Measurements from ENCODE around the gene CSNK1A1. TPM values are rescaled to one million over a fixed set of nuclear protein-coding genes. Genes with fewer than 3 reads are reported as not detected.

CSNK1A1 gene
- total RNA-seq, 1 experiment from 2014 or later: 263 TPM

- Histone ChIP-seq H3K27me3 (ENCODE audit: insufficient read depth, low read length) (no peaks in the 10 kb centered on the region), H2AFZ (ENCODE audit: low read depth, low read length, poor library complexity, severe bottlenecking) (no peak overlapping the region), H3K9me3 (ENCODE audit: control insufficient read depth in 1 of 2, insufficient read depth in 1 of 2, low read depth in 1 of 2, low read length in 2 of 2) (no peaks in the 10 kb centered on the region), H3K4me1 (ENCODE audit: control insufficient read depth in 1 of 2, insufficient read depth in 2 of 2, low read length in 2 of 2) (peaks cover 3 to 26% of the 10 kb centered on the region in 2 experiments), H3K9ac (ENCODE audit: low read length) (no peak overlapping the region), H3K27ac (ENCODE audit: low read depth, low read length) (no peak overlapping the region), H3K9me2 (ENCODE audit: insufficient read depth) (no peaks in the 10 kb centered on the region), H4K20me1 (ENCODE audit: insufficient read depth) (no peaks in the 10 kb centered on the region), H3K36me3 (ENCODE audit: control insufficient read depth in 1 of 2, insufficient read depth in 2 of 2, low read length in 2 of 2) (no peaks in the 10 kb centered on the region), H3K4me2 (ENCODE audit: low read length) (no peak overlapping the region), H3K79me2 (ENCODE audit: insufficient read depth, low read length) (no peaks in the 10 kb centered on the region), H3K4me3 (replicated peaks in 1 of 2; ENCODE audit: low read depth in 1 of 2, low read length in 2 of 2) (no peak overlapping the region)
- TF ChIP-seq ZBTB33 (IDR thresholded peaks at IDR 0.05; ENCODE audit: extremely low read depth, insufficient replicate concordance, low read length) (no peak), YY1 (IDR thresholded peaks at IDR 0.05; ENCODE audit: extremely low read depth, insufficient replicate concordance, low read depth, low read length) (no peak), TCF7L2 (IDR thresholded peaks at IDR 0.05; ENCODE audit: borderline replicate concordance, extremely low read depth, insufficient read depth, insufficient read length) (no peak), FOSL1 (IDR thresholded peaks at IDR 0.05; ENCODE audit: low read depth) (no peak), EZH2 (IDR thresholded peaks at IDR 0.05) (no peak), CEBPB (IDR thresholded peaks at IDR 0.05; ENCODE audit: low read depth) (no peak), ZFX (IDR thresholded peaks at IDR 0.05) (no peak), POLR2A (IDR thresholded peaks at IDR 0.05; ENCODE audit: borderline replicate concordance, extremely low read depth, insufficient read depth, insufficient read length) (no peak), ELF1 (IDR thresholded peaks at IDR 0.05; ENCODE audit: borderline replicate concordance, low read depth) (no peak)
- CTCF ChIA-PET: no interaction called here
- intact Hi-C loops (cut with micrococcal nuclease): no loop called here
- BruUV-seq (replicated peaks): no TSS peak
- POLR2A ChIA-PET: no interaction called here
- ATAC-seq (no peak), DNase-seq (ENCODE audit: low read depth, low spot score) (no peak)
- RAD21 ChIA-PET (ENCODE audit: low non-redundant PET in 1 of 2, low total read pairs in 2 of 2, uncharacterized antibody in 2 of 2, unreplicated experiment in 2 of 2): no interaction called here
Measured at GRCh38 chr5:149478761-149479160, 72.5 kb downstream of the CSNK1A1 start.

- TF ChIP-seq SRF (IDR thresholded peaks at IDR 0.05; ENCODE audit: low read depth) (no peak), FOSL1 (IDR thresholded peaks at IDR 0.05; ENCODE audit: low read depth) (no peak), EZH2 (IDR thresholded peaks at IDR 0.05) (no peak), TCF7L2 (IDR thresholded peaks at IDR 0.05; ENCODE audit: borderline replicate concordance, extremely low read depth, insufficient read depth, insufficient read length) (no peak), EZH2phosphoT487 (IDR thresholded peaks at IDR 0.05; ENCODE audit: borderline replicate concordance) (no peak), CTCF (IDR thresholded peaks at IDR 0.05 in 2 of 3, conservative IDR thresholded peaks at IDR 0.05 in 1 of 3; ENCODE audit: borderline replicate concordance in 1 of 3, insufficient read depth in 1 of 3, low read depth in 2 of 3, low read length in 2 of 3) (no peak), ZNF274 (IDR thresholded peaks at IDR 0.05; ENCODE audit: low read depth, low read length) (no peak)
- Histone ChIP-seq H3K9me3 (ENCODE audit: control insufficient read depth in 1 of 2, insufficient read depth in 1 of 2, low read depth in 1 of 2, low read length in 2 of 2) (no peaks in the 10 kb centered on the region), H4K20me1 (ENCODE audit: insufficient read depth) (no peaks in the 10 kb centered on the region), H3K79me2 (ENCODE audit: insufficient read depth, low read length) (no peaks in the 10 kb centered on the region), H3K4me2 (ENCODE audit: low read length) (no peak overlapping the region), H3K9ac (ENCODE audit: low read length) (no peak overlapping the region), H3K4me3 (replicated peaks in 1 of 2; ENCODE audit: low read depth in 1 of 2, low read length in 2 of 2) (no peak overlapping the region), H3K27ac (ENCODE audit: low read depth, low read length) (no peak overlapping the region), H3K27me3 (ENCODE audit: insufficient read depth, low read length) (no peaks in the 10 kb centered on the region), H2AFZ (ENCODE audit: low read depth, low read length, poor library complexity, severe bottlenecking) (no peak overlapping the region), H3K9me2 (ENCODE audit: insufficient read depth) (no peaks in the 10 kb centered on the region), H3K4me1 (ENCODE audit: control insufficient read depth in 1 of 2, insufficient read depth in 2 of 2, low read length in 2 of 2) (peaks cover 3 to 33% of the 10 kb centered on the region in 2 experiments), H3K36me3 (ENCODE audit: control insufficient read depth in 1 of 2, insufficient read depth in 2 of 2, low read length in 2 of 2) (no peaks in the 10 kb centered on the region)
- CTCF ChIA-PET: no interaction called here
- no peak for DNase-seq (ENCODE audit: low read depth, low spot score)
- no TSS peak for BruUV-seq (replicated peaks)
- POLR2A ChIA-PET: no interaction called here
- RAD21 ChIA-PET (ENCODE audit: low non-redundant PET in 1 of 2, low total read pairs in 2 of 2, uncharacterized antibody in 2 of 2, unreplicated experiment in 2 of 2): no interaction called here
- intact Hi-C loops (cut with micrococcal nuclease): no loop called here
- ATAC-seq: no peak
Measured at GRCh38 chr5:149475777-149476176, 75.5 kb downstream of the CSNK1A1 start.
